Endothelial cell of hepatic sinusoid (primary cell): ENCODE measurements around the gene SPNS1.
"Not testable (repeated sequence)": the region's sequence is repeated elsewhere in the genome, so short reads cannot be mapped to it uniquely, and the experiment has no call there.

Experiments
- in situ Hi-C: cut with HindIII; loops from 2 replicates; pipeline ENCODE4 v1.10.0; 2017; ENCODE audit warnings: low sequenced_read_pairs

Gene SPNS1, protein sequence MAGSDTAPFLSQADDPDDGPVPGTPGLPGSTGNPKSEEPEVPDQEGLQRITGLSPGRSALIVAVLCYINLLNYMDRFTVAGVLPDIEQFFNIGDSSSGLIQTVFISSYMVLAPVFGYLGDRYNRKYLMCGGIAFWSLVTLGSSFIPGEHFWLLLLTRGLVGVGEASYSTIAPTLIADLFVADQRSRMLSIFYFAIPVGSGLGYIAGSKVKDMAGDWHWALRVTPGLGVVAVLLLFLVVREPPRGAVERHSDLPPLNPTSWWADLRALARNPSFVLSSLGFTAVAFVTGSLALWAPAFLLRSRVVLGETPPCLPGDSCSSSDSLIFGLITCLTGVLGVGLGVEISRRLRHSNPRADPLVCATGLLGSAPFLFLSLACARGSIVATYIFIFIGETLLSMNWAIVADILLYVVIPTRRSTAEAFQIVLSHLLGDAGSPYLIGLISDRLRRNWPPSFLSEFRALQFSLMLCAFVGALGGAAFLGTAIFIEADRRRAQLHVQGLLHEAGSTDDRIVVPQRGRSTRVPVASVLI

GRCh38 chr16:28974437-28975157 is at the start of gene SPNS1:
Gene SPNS1 (plus strand): TSS chr16:28974778. CDS start chr16:28975152, 374 bp downstream.
- in situ Hi-C loops = no loop called here

- in situ Hi-C loops = no loop called here
These were observed 49.0 kb upstream of the SPNS1 start for GRCh38 chr16:28925386-28926228.

DNA sequence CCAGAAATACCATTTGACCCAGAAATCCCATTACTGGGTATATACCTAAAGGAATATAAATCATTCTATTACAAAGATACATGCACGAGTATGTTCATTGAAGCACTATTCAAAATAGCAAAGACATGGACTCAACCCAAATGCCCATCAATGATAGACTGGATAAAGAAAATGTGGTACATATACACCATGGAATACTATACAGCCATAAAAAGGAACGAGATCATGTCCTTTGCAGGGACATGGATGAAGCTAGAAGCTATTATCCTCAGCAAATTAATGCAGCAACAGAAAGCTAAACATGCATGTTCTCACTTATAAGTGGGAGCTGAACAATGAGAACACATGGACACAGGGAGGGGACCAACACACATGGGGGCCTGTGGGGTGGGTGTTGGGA is 48.3 kb upstream of the SPNS1 start:
- in situ Hi-C loops = not testable (repeated sequence)

- in situ Hi-C loops = no loop called here
These were observed 46.8 kb upstream of the SPNS1 start for GRCh38 chr16:28927815-28928214.

GRCh38 chr16:28930203-28930602 is 44.4 kb upstream of the SPNS1 start:
- in situ Hi-C loops = no loop called here

DNA sequence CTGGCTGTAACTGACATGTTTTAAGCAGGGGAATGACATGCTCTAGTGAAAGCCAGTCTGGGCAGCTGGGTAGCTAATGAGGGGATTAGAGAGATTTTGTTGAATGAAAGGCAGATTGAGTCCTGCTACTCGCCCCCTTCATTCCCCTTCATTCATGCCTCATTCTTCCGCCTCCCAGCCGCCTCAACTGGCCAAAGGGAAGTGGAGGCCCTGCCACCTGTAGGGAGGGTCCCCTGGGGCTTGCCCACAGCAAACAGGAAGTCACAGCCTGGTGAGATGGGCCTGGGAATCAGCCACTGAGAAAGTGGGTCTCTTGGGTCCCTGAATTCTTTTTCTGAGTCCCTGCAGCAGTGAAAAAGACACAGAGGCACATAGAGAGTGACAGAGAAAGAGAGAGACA is 43.9 kb upstream of the SPNS1 start:
- in situ Hi-C loops = no loop called here

DNA sequence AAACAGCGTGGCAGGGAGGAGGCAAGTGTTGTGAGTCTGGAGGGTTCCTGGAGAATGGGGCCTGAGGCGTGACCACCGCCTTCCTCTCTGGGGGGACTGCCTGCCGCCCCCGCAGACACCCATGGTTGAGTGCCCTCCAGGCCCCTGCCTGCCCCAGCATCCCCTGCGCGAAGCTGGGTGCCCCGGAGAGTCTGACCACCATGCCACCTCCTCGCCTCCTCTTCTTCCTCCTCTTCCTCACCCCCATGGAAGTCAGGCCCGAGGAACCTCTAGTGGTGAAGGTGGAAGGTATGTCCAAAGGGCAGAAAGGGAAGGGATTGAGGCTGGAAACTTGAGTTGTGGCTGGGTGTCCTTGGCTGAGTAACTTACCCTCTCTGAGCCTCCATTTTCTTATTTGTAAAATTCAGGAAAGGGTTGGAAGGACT is 42.8 kb upstream of the SPNS1 start, which contains the start of gene CD19:
TSS of gene CD19 (plus strand) at position 171 of the 425 bp plus-strand sequence. CDS start at position 201, 30 bp downstream.
- in situ Hi-C loops = no loop called here

DNA sequence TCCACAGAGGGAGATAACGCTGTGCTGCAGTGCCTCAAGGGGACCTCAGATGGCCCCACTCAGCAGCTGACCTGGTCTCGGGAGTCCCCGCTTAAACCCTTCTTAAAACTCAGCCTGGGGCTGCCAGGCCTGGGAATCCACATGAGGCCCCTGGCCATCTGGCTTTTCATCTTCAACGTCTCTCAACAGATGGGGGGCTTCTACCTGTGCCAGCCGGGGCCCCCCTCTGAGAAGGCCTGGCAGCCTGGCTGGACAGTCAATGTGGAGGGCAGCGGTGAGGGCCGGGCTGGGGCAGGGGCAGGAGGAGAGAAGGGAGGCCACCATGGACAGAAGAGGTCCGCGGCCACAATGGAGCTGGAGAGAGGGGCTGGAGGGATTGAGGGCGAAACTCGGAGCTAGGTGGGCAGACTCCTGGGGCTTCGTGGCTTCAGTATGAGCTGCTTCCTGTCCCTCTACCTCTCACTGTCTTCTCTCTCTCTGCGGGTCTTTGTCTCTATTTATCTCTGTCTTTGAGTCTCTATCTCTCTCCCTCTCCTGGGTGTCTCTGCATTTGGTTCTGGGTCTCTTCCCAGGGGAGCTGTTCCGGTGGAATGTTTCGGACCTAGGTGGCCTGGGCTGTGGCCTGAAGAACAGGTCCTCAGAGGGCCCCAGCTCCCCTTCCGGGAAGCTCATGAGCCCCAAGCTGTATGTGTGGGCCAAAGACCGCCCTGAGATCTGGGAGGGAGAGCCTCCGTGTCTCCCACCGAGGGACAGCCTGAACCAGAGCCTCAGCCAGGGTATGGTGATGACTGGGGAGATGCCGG is 42.0 kb upstream of the SPNS1 start:
- in situ Hi-C loops = no loop called here

- in situ Hi-C loops = no loop called here
These were observed 41.4 kb upstream of the SPNS1 start for GRCh38 chr16:28933171-28933570.

DNA sequence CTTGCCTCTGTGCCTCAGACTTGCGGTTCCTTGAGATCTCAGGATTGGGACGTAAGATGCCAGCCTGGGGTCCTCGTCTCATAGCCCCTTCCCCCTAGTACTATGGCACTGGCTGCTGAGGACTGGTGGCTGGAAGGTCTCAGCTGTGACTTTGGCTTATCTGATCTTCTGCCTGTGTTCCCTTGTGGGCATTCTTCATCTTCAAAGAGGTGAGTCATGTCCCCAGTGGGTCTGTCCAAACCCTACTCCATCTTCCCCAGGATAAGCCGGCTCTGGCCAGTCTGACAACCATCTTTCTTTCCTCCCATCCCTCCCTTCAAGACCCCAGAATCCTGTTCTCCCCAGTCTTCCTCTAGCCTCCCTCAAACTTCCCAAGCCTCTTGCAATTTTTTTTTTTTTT is 39.2 kb upstream of the SPNS1 start:
- in situ Hi-C loops = no loop called here

DNA sequence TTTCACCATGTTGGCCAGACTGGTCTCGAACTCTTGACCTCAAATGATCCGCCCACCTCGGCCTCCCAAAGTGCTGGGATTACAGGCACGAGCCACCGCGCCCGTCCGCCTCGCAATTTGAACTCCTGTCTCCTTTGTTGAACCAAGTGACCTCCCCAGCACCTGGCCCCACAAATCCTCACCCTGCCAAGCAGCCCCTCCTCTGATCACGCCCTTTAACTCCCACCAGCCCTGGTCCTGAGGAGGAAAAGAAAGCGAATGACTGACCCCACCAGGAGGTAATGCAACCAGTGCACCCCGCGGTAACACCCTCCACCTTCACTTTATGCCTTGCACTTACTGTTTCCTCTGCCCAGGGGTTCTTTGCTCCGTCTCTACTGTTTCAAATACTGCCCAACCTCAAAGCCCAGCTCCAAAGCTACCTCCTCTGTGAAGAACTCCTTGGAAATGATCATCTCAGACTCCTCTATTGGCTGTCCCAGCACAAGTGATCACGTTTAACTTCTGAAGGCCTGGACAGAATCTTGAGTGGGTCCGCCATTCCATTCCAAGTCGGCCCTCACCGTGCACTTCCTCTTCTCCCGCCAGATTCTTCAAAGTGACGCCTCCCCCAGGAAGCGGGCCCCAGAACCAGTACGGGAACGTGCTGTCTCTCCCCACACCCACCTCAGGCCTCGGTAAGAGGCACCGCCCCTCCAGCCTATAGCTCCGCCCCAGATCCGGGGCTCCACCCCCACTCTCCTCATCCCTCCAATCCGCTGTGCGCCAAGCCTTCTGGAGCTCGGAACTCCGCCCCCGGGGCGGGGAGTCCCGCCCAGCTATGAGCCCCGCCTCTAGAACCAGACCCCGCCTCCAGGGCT is 38.4 kb upstream of the SPNS1 start:
- in situ Hi-C loops = no loop called here

DNA sequence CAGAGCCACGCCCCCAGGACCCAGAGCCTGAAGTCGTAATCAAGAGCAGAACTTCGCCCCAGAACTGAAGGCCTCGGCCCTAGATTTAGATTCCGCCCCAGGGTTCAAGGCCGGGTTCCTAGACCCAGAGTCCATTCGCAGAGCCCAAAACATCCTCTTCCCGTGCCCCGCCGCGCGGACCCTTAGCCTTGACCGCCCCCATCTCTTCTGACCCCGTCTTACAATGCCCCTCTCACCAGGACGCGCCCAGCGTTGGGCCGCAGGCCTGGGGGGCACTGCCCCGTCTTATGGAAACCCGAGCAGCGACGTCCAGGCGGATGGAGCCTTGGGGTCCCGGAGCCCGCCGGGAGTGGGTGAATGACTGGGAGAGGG is 37.8 kb upstream of the SPNS1 start:
- in situ Hi-C loops = no loop called here

- in situ Hi-C loops = no loop called here
These were observed 37.2 kb upstream of the SPNS1 start for GRCh38 chr16:28937222-28937876.

DNA sequence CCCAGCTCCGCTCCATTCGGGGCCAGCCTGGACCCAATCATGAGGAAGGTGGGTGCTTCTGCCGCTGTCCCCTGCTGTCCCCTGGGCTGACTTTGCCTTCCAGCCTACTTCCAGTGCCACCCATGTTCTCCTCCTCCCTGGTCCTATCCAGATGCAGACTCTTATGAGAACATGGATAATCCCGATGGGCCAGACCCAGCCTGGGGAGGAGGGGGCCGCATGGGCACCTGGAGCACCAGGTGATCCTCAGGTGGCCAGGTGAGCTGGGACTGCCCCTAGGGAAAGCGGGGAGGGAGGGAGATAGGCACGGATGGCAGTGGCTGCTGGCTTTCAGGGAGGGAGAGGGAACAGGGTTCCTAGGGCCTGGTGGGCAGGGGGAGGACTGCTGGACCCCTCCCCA is 35.9 kb upstream of the SPNS1 start:
- in situ Hi-C loops = no loop called here

GRCh38 chr16:28939825-28940224 is 34.8 kb upstream of the SPNS1 start:
- in situ Hi-C loops = not testable (repeated sequence)

GRCh38 chr16:28943281-28943680 is 31.3 kb upstream of the SPNS1 start:
- in situ Hi-C loops = no loop called here

GRCh38 chr16:28946681-28947080 is 27.9 kb upstream of the SPNS1 start:
- in situ Hi-C loops = no loop called here

GRCh38 chr16:28950648-28951409 is 23.7 kb upstream of the SPNS1 start, which contains the start of gene NFATC2IP:
Gene NFATC2IP (plus strand): TSS chr16:28950937. CDS start chr16:28951012, 75 bp downstream.
- in situ Hi-C loops = no loop called here
